H1 (cell line): ENCODE measurements around the gene CORO1C. TPM values are rescaled to one million over a fixed set of nuclear protein-coding genes. Genes with fewer than 3 reads are reported as not detected.

Experiments
- CTCF ChIA-PET: fragments of 300-600 bp; sonication (Branson Sonifier 250); formaldehyde crosslinking; loops from one replicate; lab custom pipeline; 2021; ENCODE audit not compliant: partially characterized antibody; lab: Charles Lee
- POLR2A ChIA-PET: fragments of 300-600 bp; sonication (Branson Sonifier 250); formaldehyde crosslinking; loops from one replicate; lab custom pipeline; 2021; ENCODE audit warnings: inconsistent platforms; ENCODE audit not compliant: partially characterized antibody; lab: Charles Lee
- DNase-seq, 2 experiments: peaks; one replicate each; pipeline versions ENCODE4 v3.0.0 to v3.0.0-alpha.2; 2010 to 2022; ENCODE audit warnings: low spot score in 2 of 2, low read depth in 1 of 2, mixed read lengths in 1 of 2
- FAIRE-seq: peaks from 2 replicates; lab custom pipeline; 2011; peaks lifted over from hg19 to GRCh38; lab: Jason Lieb, UNC
- H2AFZ ChIP-seq: 2 replicates; pipeline ENCODE4 v1.8.1; 2012; ENCODE audit warnings: low read length, inconsistent platforms
- H2AK5ac ChIP-seq: 2 replicates; pipeline ENCODE4 v1.6.1; 2013; ENCODE audit warnings: low read depth, low read length
- H2BK120ac ChIP-seq: replicated peaks from 2 replicates; pipeline ENCODE3; 2013; ENCODE audit warnings: low read depth, low read length, inconsistent platforms
- H2BK12ac ChIP-seq: 2 replicates; pipeline ENCODE4 v1.6.1; 2013; ENCODE audit warnings: low read depth, low read length
- H2BK15ac ChIP-seq: 2 replicates; pipeline ENCODE4 v1.6.1; 2013; ENCODE audit warnings: low read length
- H2BK20ac ChIP-seq: 2 replicates; pipeline ENCODE4 v1.6.1; 2013; ENCODE audit warnings: low read length
- H2BK5ac ChIP-seq: 2 replicates; pipeline ENCODE4 v1.6.1; 2013; ENCODE audit warnings: low read depth, low read length
- H3K14ac ChIP-seq: 2 replicates; pipeline ENCODE4 v1.6.1; 2013; ENCODE audit warnings: inconsistent platforms; ENCODE audit not compliant: insufficient read length
- H3K18ac ChIP-seq: 2 replicates; pipeline ENCODE4 v1.6.1; 2013; ENCODE audit warnings: low read length; ENCODE audit errors: extremely low read depth
- H3K23ac ChIP-seq: 2 replicates; pipeline ENCODE4 v1.6.1; 2013; ENCODE audit warnings: inconsistent platforms; ENCODE audit not compliant: insufficient read length
- H3K23me2 ChIP-seq: 2 replicates; pipeline ENCODE4 v1.6.1; 2013; ENCODE audit warnings: low read depth, low read length
- H3K27ac ChIP-seq: 2 replicates; pipeline ENCODE4 v1.6.1; 2011; ENCODE audit warnings: low read depth, low read length, inconsistent platforms
- H3K27me3 ChIP-seq, 4 experiments: replicated peaks in 1 of 4; 1 replicate in 1 of 4; 2 replicates in 3 of 4; pipeline versions ENCODE4 v1.6.1 to v1.8.1; 2011 to 2013; ENCODE audit warnings: low read length in 3 of 4, mild to moderate bottlenecking in 3 of 4, inconsistent platforms in 2 of 4, mixed read lengths in 2 of 4, moderate library complexity in 1 of 4; ENCODE audit not compliant: control insufficient read depth in 3 of 4, insufficient read depth in 3 of 4; ENCODE audit errors: extremely low read depth in 1 of 4
- H3K36me3 ChIP-seq, 4 experiments: 2 replicates each; pipeline versions ENCODE4 v1.6.1 to v1.8.1; 2011 to 2013; ENCODE audit warnings: mild to moderate bottlenecking in 4 of 4, low read length in 3 of 4, moderate library complexity in 2 of 4, control low read depth in 1 of 4, inconsistent platforms in 1 of 4; ENCODE audit not compliant: insufficient read depth in 4 of 4, control insufficient read depth in 2 of 4
- H3K4ac ChIP-seq: replicated peaks from 2 replicates; pipeline ENCODE3; 2013; ENCODE audit warnings: low read length, low read depth, mixed read lengths, inconsistent platforms; ENCODE audit not compliant: insufficient read length
- H3K4me1 ChIP-seq, 4 experiments: replicated peaks in 1 of 4; 1 replicate in 1 of 4; 2 replicates in 3 of 4; pipeline versions ENCODE4 v1.6.1 to v1.8.1; 2011 to 2013; ENCODE audit warnings: low read length in 3 of 4, inconsistent platforms in 2 of 4, mixed read lengths in 1 of 4; ENCODE audit not compliant: insufficient read depth in 4 of 4, control insufficient read depth in 3 of 4
- H3K4me2 ChIP-seq, 2 experiments: 2 replicates each; pipeline versions ENCODE4 v1.6.1 to v1.8.1; 2011 to 2013; ENCODE audit warnings: low read depth in 2 of 2, low read length in 2 of 2, control low read depth in 1 of 2, inconsistent platforms in 1 of 2, mild to moderate bottlenecking in 1 of 2; ENCODE audit not compliant: insufficient read depth in 1 of 2
- H3K4me3 ChIP-seq, 4 experiments: fragments of 200-600, 300-600 bp in 1 of 4; sonication (generic), shearing (Covaris generic), sonication (Bioruptor Twin) in 1 of 4; 2 replicates each; pipeline versions ENCODE4 v1.5.1 to v1.8.1; 2011 to 2016; ENCODE audit warnings: low read length in 4 of 4, low read depth in 3 of 4, control low read depth in 2 of 4, inconsistent platforms in 2 of 4, mild to moderate bottlenecking in 2 of 4, mixed read lengths in 1 of 4, moderate library complexity in 1 of 4; ENCODE audit not compliant: insufficient read depth in 2 of 4; ENCODE audit errors: extremely low read depth in 1 of 4
- H3K56ac ChIP-seq: replicated peaks from 2 replicates; pipeline ENCODE3; 2013; ENCODE audit warnings: low read depth, mild to moderate bottlenecking, mixed read lengths, low read length, inconsistent platforms; ENCODE audit not compliant: insufficient read length
- H3K79me1 ChIP-seq: 2 replicates; pipeline ENCODE4 v1.6.1; 2013; ENCODE audit warnings: low read depth, low read length, control low read depth
- H3K79me2 ChIP-seq, 2 experiments: 2 replicates each; pipeline versions ENCODE4 v1.6.1 to v1.8.1; 2012 to 2013; ENCODE audit warnings: low read length in 2 of 2, mild to moderate bottlenecking in 2 of 2, inconsistent platforms in 1 of 2; ENCODE audit not compliant: insufficient read depth in 2 of 2, control insufficient read depth in 1 of 2
- H3K9ac ChIP-seq, 4 experiments: replicated peaks in 1 of 4; 1 replicate in 1 of 4; 2 replicates in 3 of 4; pipeline versions ENCODE4 v1.6.1 to v1.8.1; 2011 to 2013; ENCODE audit warnings: low read depth in 3 of 4, low read length in 3 of 4, control low read depth in 2 of 4, mild to moderate bottlenecking in 2 of 4, moderate library complexity in 2 of 4, inconsistent platforms in 1 of 4; ENCODE audit errors: extremely low read depth in 1 of 4
- H3K9me3 ChIP-seq, 2 experiments: 2 replicates each; pipeline versions ENCODE4 v1.6.1 to v1.8.1; 2012 to 2013; ENCODE audit warnings: mild to moderate bottlenecking in 2 of 2, moderate library complexity in 2 of 2, control low read depth in 1 of 2, inconsistent platforms in 1 of 2, low read depth in 1 of 2, low read length in 1 of 2, mixed read lengths in 1 of 2; ENCODE audit not compliant: insufficient read depth in 2 of 2
- H4K20me1 ChIP-seq, 2 experiments: replicated peaks in 1 of 2; 2 replicates each; pipeline versions ENCODE3 to v1.8.1; 2011 to 2013; ENCODE audit warnings: inconsistent platforms in 2 of 2, low read length in 2 of 2, mild to moderate bottlenecking in 1 of 2; ENCODE audit not compliant: insufficient read depth in 2 of 2, control insufficient read depth in 1 of 2
- H4K5ac ChIP-seq: 2 replicates; pipeline ENCODE4 v1.6.1; 2013; ENCODE audit warnings: low read length, low read depth, mixed read lengths, inconsistent platforms; ENCODE audit not compliant: insufficient read length
- H4K8ac ChIP-seq: 2 replicates; pipeline ENCODE4 v1.8.0; 2013; ENCODE audit warnings: mild to moderate bottlenecking, moderate library complexity, low read length, inconsistent platforms; ENCODE audit not compliant: insufficient read depth; ENCODE audit errors: extremely low read depth
- H4K91ac ChIP-seq: replicated peaks from 2 replicates; pipeline ENCODE3; 2013; ENCODE audit warnings: low read length, mixed read lengths, inconsistent platforms; ENCODE audit not compliant: insufficient read length
- BRCA1 ChIP-seq: IDR thresholded peaks from 2 replicates; pipeline ENCODE4 v1.6.1; 2012; ENCODE audit warnings: low read depth, low read length, improper control_type of control experiment
- FOSL1 ChIP-seq: IDR thresholded peaks from 2 replicates; pipeline ENCODE4 v1.6.1; 2011; ENCODE audit warnings: mild to moderate bottlenecking, low read depth, low read length, moderate library complexity; ENCODE audit not compliant: insufficient read depth
- KDM4A ChIP-seq: IDR thresholded peaks from one replicate; pipeline ENCODE4 v1.7.1; 2012; ENCODE audit warnings: low read depth, mild to moderate bottlenecking, moderate library complexity, low read length, inconsistent platforms; ENCODE audit not compliant: severe bottlenecking
- MAFK ChIP-seq: IDR thresholded peaks from 2 replicates; pipeline ENCODE4 v1.6.1; 2012; ENCODE audit warnings: low read depth, mild to moderate bottlenecking, improper control_type of control experiment, low read length
- POLR2A ChIP-seq, 2 experiments: IDR thresholded peaks; 1 replicate in 1 of 2; 2 replicates in 1 of 2; pipeline ENCODE4 v1.6.1; 2011; ENCODE audit warnings: low read depth in 2 of 2, low read length in 2 of 2, mild to moderate bottlenecking in 2 of 2; ENCODE audit errors: control extremely low read depth in 1 of 2
- RAD21 ChIP-seq, 2 experiments: IDR thresholded peaks in 1 of 2; conservative IDR thresholded peaks in 1 of 2; 2 replicates each; pipeline ENCODE4 v1.6.1; 2011; ENCODE audit warnings: low read depth in 2 of 2, low read length in 2 of 2, improper control_type of control experiment in 1 of 2, inconsistent platforms in 1 of 2, mild to moderate bottlenecking in 1 of 2, moderate library complexity in 1 of 2
- RXRA ChIP-seq: IDR thresholded peaks from 2 replicates; pipeline ENCODE4 v1.6.1; 2011; ENCODE audit warnings: low read depth, mild to moderate bottlenecking, low read length, moderate library complexity; ENCODE audit not compliant: insufficient read depth
- SIRT6 ChIP-seq: IDR thresholded peaks from one replicate; pipeline ENCODE4 v1.7.1; 2012; ENCODE audit warnings: low read length, inconsistent platforms
- ZNF274 ChIP-seq: IDR thresholded peaks from 2 replicates; pipeline ENCODE4 v1.7.0; 2012; ENCODE audit warnings: low read length, borderline replicate concordance; ENCODE audit errors: extremely low read depth
- WGBS, 2 experiments: shearing (Covaris generic) in 1 of 2; methylation state at CpG; one replicate each; pipeline versions ENCODE4 v1.1.6 to v1.1.7; 2013 to 2015; ENCODE audit warnings: low lambda C conversion rate in 2 of 2, mixed read lengths in 2 of 2, inconsistent platforms in 1 of 2, low coverage in 1 of 2, missing lambda C conversion rate in 1 of 2; ENCODE audit not compliant: insufficient replicate concordance in 2 of 2, insufficient coverage in 1 of 2, insufficient read length in 1 of 2; ENCODE audit errors: extremely low coverage in 1 of 2, missing lambda C conversion rate in 1 of 2; 5-methylcytosine and 5-hydroxymethylcytosine counted together
- polyA plus RNA-seq, 7 experiments: library from polyadenylated mRNA; depleted of rRNA in 3 of 7; stranded (reverse) in 5 of 7; unstranded in 2 of 7; fragments of >200 nt in 5 of 7; fragments of 200-250 nt in 2 of 7; gene quantifications; 1 replicate in 5 of 7; 2 replicates in 1 of 7; 4 replicates in 1 of 7; pipeline versions ENCODE4 v1.2.1 to v1.2.3, GENCODE V29; 2011 to 2013; ENCODE audit warnings: missing spikeins in 2 of 7, mixed read lengths in 2 of 7
- total RNA-seq: library from RNA; stranded (reverse); fragmentation: NEBNext Ultra II Directional; extraction: Animal tissue kit (Norgen Biotek cat#: 25700); gene quantifications from 2 replicates; pipeline ENCODE4 v1.2.1, GENCODE V29; 2021
- TF ChIP-seq, protein P1 (sequence below): IDR thresholded peaks from 2 replicates; pipeline ENCODE4 v1.6.1; 2012; ENCODE audit warnings: low read length, inconsistent platforms

Gene CORO1C
- total and polyA plus RNA-seq, 2 of the 8 experiments (the other 6 are each of a cell fraction or from before 2014, with no cell fraction given) = 72.7 to 120 TPM

GRCh38 chr12:108745641-108746040, 14.3 kb upstream of the CORO1C start:
- no peak for FAIRE-seq

More at GRCh38 chr12:108745641-108746040, 14.3 kb upstream of the CORO1C start:
- H3K79me1 ChIP-seq = no peaks in the 10 kb centered on the region
- POLR2A ChIA-PET = no interaction called here
- no peak overlapping the region for H3K14ac ChIP-seq
- no peak overlapping the region for H3K56ac ChIP-seq
- H3K4me1 ChIP-seq = no peaks in the 10 kb centered on the region
- H3K4ac ChIP-seq = peak overlapping the region; percentile 14
- no peak overlapping the region for H2BK12ac ChIP-seq
- no peaks in the 10 kb centered on the region for H3K9me3 ChIP-seq
- peak overlapping the region; percentile 75; the same call in 1 of the 2 replicates for H2BK20ac ChIP-seq
- H4K20me1 ChIP-seq = no peaks in the 10 kb centered on the region
- H3K23ac ChIP-seq = no peak overlapping the region
- no peak overlapping the region for H2AFZ ChIP-seq
- H4K8ac ChIP-seq = no peak overlapping the region
- H4K5ac ChIP-seq = no peak overlapping the region
- no peak overlapping the region for H2AK5ac ChIP-seq
- H2BK5ac ChIP-seq = no peak overlapping the region
- H2BK120ac ChIP-seq = no peak overlapping the region
- no peak for DNase-seq
- no peak overlapping the region for H3K4me3 ChIP-seq
- TF ChIP-seq SIRT6 (no peak), RXRA (no peak), BRCA1 (no peak), FOSL1 (no peak), MAFK (no peak), ZNF274 (no peak), KDM4A (no peak), RAD21 (IDR thresholded peaks at IDR 0.05 in 1 of 2, conservative IDR thresholded peaks at IDR 0.05 in 1 of 2; ENCODE audit: low read depth in 2 of 2, low read length in 2 of 2) (no peak), POLR2A (IDR thresholded peaks at IDR 0.05; ENCODE audit: control extremely low read depth in 1 of 2, low read depth in 2 of 2, low read length in 2 of 2) (no peak)
- TF ChIP-seq, protein P1, sequence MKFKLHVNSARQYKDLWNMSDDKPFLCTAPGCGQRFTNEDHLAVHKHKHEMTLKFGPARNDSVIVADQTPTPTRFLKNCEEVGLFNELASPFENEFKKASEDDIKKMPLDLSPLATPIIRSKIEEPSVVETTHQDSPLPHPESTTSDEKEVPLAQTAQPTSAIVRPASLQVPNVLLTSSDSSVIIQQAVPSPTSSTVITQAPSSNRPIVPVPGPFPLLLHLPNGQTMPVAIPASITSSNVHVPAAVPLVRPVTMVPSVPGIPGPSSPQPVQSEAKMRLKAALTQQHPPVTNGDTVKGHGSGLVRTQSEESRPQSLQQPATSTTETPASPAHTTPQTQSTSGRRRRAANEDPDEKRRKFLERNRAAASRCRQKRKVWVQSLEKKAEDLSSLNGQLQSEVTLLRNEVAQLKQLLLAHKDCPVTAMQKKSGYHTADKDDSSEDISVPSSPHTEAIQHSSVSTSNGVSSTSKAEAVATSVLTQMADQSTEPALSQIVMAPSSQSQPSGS = no peak
- no peak overlapping the region for H3K18ac ChIP-seq
- CTCF ChIA-PET = interaction anchor here (1.1 kb wide), 1 partner anchor 74 kb away, joined by 3 read pairs; no protein-coding TSS in a partner anchor
- no peak overlapping the region for H4K91ac ChIP-seq
- no peak overlapping the region for H3K27ac ChIP-seq
- no peaks in the 10 kb centered on the region for H3K36me3 ChIP-seq
- no peaks in the 10 kb centered on the region for H3K23me2 ChIP-seq
- H3K9ac ChIP-seq = no peak overlapping the region
- 87% methylated on average over 5 of the region's 5 CpGs; no CpG with 5 or more reads in 1 of the 2 experiments for WGBS, 2 experiments
- H3K27me3 ChIP-seq = no peaks in the 10 kb centered on the region
- no peak overlapping the region for H2BK15ac ChIP-seq
- H3K4me2 ChIP-seq = no peak overlapping the region
- no peaks in the 10 kb centered on the region for H3K79me2 ChIP-seq
